Measurements from ENCODE around the gene LRRC71. TPM values are rescaled to one million over a fixed set of nuclear protein-coding genes. Genes with fewer than 3 reads are reported as not detected.

Gene LRRC71
- total RNA-seq, 2 experiments from 2014 or later: not detected

DNA sequence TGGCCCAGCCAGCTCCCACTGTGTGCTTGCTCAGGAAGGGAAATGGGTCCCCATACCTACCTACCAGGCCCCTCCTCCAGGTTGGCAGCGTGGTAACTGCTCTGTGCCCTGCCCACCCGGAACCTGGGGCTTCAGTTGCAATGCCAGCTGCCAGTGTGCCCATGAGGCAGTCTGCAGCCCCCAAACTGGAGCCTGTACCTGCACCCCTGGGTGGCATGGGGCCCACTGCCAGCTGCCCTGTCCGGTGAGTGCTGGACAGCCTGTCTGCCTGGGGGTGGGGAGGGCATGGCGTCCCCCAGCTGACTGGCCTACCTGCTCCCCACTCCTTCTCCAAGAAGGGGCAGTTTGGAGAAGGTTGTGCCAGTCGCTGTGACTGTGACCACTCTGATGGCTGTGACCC lies 10.8 kb upstream of the LRRC71 start:
- Mint-ChIP-seq H3K27ac (no peak overlapping the region), H3K4me3 (no peak overlapping the region), H3K4me1 (no peaks in the 10 kb centered on the region), H3K27me3 (peaks cover 10% of the 10 kb centered on the region), H3K9me3 (no peaks in the 10 kb centered on the region), H3K36me3 (no peaks in the 10 kb centered on the region)
- no peak for DNase-seq

DNA sequence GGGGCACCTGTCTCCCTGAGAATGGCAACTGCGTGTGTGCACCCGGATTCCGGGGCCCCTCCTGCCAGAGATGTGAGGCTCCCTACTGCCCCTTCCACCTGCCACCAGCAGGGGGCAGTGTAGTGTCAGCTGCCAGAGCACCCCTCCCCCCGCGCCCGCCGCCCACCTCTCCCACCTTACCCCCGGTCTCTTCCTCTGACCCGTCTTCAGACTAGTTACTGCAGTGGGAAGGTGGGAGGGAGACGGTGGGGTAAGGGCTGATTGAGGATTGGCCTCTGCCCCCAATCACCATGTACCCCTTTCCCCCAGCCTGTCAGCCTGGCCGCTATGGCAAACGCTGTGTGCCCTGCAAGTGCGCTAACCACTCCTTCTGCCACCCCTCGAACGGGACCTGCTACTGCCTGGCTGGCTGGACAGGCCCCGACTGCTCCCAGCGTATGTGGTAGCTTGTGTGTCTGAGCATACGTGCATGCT lies 10.1 kb upstream of the LRRC71 start:
- peaks cover 10% of the 10 kb centered on the region for H3K27me3 Mint-ChIP-seq
- H3K36me3 Mint-ChIP-seq: no peaks in the 10 kb centered on the region

DNA sequence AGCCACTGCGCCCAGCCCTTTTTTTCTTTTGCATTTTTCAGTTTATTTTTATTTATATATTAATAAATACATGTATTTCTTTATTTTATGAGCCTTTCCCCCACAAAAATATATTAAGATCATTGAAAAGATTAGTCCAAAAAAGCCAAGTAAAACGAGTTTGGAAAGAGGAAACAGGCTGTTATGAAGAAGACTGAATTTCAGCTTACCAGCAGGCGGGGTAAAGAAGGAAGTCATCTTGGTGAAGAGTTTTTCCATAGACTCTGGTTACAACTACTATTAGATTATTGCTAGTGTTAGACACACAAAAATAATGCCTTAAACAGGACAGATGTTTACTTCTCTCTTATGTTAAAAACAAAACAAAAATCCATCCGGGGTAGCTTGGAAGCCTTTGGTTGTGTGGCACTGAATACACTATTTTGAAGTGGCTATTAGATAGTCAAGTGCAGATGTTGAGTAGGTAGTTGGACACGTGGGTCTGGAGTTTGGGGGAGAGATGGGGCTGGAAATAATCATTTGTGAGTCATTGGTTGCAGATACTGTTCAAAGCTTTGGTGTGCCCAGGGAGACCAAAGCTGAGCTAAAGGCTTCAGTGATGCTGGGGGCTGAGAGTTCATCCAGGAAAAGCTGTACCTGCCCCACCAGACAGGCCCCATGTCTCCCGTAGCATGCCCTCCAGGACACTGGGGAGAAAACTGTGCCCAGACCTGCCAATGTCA lies 8.7 kb upstream of the LRRC71 start:
- no peak for DNase-seq
- H3K27me3 Mint-ChIP-seq: peaks cover 16% of the 10 kb centered on the region
- H3K4me3 Mint-ChIP-seq: no peak overlapping the region
- H3K36me3 Mint-ChIP-seq: no peaks in the 10 kb centered on the region
- H3K27ac Mint-ChIP-seq: no peak overlapping the region
- H3K4me1 Mint-ChIP-seq: no peaks in the 10 kb centered on the region
- no peaks in the 10 kb centered on the region for H3K9me3 Mint-ChIP-seq

More for the DNA sequence above, 10.1 kb upstream of the LRRC71 start:
- H3K9me3 Mint-ChIP-seq: no peaks in the 10 kb centered on the region
- peak; percentile 62 for DNase-seq
- H3K27ac Mint-ChIP-seq: no peak overlapping the region
- H3K4me1 Mint-ChIP-seq: no peaks in the 10 kb centered on the region
- no peak overlapping the region for H3K4me3 Mint-ChIP-seq

DNA sequence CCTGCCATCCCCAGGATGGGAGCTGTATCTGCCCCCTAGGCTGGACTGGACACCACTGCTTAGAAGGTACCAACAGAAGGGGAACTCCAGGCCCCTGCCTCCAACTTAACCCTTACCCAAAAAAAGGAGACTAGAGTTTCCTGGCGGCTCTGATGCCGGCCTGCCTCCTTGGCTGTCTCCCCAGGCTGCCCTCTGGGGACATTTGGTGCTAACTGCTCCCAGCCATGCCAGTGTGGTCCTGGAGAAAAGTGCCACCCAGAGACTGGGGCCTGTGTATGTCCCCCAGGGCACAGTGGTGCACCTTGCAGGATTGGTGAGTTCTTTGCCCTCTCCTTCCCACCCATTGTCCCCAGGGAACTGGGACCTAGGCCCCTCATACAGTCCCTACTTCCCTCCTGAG lies 8.1 kb upstream of the LRRC71 start:
- Mint-ChIP-seq H3K27me3 (peaks cover 16% of the 10 kb centered on the region), H3K27ac (no peak overlapping the region)
- no peak for DNase-seq

DNA sequence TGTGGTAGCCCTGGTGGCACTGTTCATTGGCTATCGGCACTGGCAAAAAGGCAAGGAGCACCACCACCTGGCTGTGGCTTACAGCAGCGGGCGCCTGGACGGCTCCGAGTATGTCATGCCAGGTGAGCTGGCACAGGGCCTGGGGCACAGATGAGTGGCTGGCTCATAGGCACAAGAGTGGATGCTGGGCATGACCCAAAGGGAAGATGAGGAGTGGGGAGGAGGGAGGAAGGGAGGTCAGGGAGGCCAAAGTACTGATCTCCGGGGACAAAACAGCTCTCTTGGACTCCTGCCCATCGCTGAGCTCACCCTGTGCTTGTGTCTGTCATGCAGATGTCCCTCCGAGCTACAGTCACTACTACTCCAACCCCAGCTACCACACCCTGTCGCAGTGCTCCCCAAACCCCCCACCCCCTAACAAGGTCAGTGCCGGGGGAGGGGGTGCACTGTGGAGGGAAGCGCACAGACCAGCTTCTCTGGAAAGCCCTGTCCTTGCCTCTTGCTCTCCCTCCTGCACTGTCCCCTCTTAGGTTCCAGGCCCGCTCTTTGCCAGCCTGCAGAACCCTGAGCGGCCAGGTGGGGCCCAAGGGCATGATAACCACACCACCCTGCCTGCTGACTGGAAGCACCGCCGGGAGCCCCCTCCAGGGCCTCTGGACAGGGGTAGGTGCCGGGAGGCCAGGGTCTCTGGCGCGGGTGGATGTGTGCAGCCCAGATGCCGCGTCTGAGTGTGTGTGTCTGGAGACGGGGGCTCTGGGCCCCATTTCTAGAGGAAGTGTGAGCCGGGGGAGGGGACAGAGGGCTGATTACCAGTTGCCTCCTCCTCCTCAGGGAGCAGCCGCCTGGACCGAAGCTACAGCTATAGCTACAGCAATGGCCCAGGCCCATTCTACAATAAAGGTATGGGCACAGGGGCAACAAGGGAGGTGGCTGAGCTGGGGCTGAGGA lies 7.3 kb upstream of the LRRC71 start:
- Mint-ChIP-seq H3K36me3 (no peaks in the 10 kb centered on the region), H3K4me3 (no peak overlapping the region), H3K4me1 (no peaks in the 10 kb centered on the region), H3K27me3 (peaks cover 24% of the 10 kb centered on the region), H3K9me3 (no peaks in the 10 kb centered on the region), H3K27ac (no peak overlapping the region)
- no peak for DNase-seq

More for the DNA sequence above, 8.1 kb upstream of the LRRC71 start:
- Mint-ChIP-seq H3K36me3 (no peaks in the 10 kb centered on the region), H3K4me1 (no peaks in the 10 kb centered on the region), H3K4me3 (no peak overlapping the region), H3K9me3 (no peaks in the 10 kb centered on the region)

DNA sequence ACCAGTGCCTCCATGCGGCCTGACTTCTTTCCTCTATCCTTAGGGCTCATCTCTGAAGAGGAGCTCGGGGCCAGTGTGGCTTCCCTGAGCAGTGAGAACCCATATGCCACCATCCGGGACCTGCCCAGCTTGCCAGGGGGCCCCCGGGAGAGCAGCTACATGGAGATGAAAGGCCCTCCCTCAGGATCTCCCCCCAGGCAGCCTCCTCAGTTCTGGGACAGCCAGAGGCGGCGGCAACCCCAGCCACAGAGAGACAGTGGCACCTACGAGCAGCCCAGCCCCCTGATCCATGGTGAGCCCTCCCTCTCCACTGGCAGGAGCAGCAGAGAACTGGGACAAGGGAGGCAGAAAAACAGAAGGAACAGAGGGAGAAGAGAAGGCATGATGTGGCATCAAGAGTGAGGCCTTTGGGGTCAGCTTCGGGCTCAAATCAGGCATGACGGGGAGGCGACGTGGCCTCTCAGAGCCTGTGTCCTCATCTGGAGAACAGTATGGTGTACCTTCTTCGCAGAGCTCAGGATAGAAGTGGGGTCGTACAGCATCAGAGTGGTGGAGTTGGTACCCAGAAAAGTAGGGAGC lies 6.5 kb upstream of the LRRC71 start:
- peaks cover 30% of the 10 kb centered on the region for H3K27me3 Mint-ChIP-seq
- no peak for DNase-seq
- H3K36me3 Mint-ChIP-seq: no peaks in the 10 kb centered on the region
- H3K9me3 Mint-ChIP-seq: no peaks in the 10 kb centered on the region
- H3K4me3 Mint-ChIP-seq: no peak overlapping the region
- no peaks in the 10 kb centered on the region for H3K4me1 Mint-ChIP-seq
- no peak overlapping the region for H3K27ac Mint-ChIP-seq

DNA sequence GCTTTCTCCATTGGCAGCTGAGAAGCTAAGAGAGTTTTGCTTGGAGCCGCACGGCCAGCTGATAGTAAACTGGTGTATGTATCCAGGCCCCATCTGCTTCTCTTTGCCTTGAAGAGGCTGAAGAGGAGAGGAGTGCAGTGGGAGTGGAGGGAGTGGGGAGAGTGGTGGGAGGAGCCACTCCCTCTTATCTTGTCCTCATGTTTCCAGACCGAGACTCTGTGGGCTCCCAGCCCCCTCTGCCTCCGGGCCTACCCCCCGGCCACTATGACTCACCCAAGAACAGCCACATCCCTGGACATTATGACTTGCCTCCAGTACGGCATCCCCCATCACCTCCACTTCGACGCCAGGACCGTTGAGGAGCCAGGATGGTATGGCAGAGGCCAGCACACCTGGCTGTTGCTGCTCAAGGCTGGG lies 6.0 kb upstream of the LRRC71 start:
- no peaks in the 10 kb centered on the region for H3K36me3 Mint-ChIP-seq
- H3K27ac Mint-ChIP-seq: no peak overlapping the region
- peaks cover 36% of the 10 kb centered on the region for H3K27me3 Mint-ChIP-seq
- no peak for DNase-seq
- no peaks in the 10 kb centered on the region for H3K4me1 Mint-ChIP-seq
- no peaks in the 10 kb centered on the region for H3K9me3 Mint-ChIP-seq
- H3K4me3 Mint-ChIP-seq: no peak overlapping the region

DNA sequence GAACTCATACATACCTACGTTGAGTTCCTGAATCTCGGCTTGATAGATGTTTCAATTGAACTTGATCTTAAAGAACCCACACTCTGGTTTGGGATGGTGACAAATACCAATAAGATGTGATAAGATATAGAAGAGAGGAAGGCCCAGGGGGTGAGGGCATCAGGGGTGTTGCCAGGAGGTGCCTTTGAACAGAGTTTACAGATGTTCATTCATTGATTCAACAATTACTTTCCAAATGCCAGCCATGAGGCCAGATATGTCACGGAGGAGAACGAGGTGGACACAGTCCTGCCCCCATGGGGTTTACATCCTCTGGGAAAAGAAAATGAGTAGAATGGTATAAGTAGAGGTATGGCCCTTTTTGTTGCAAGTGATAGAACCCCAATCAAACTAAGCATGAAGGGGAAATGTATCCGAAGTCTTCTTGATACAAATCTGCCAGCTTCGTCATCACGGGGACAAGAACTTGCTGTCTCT lies 659 bp downstream of the LRRC71 start:
- H3K36me3 Mint-ChIP-seq: no peaks in the 10 kb centered on the region
- peaks cover 10% of the 10 kb centered on the region for H3K4me1 Mint-ChIP-seq
- no peak overlapping the region for H3K27ac Mint-ChIP-seq
- no peaks in the 10 kb centered on the region for H3K9me3 Mint-ChIP-seq
- no peak overlapping the region for H3K4me3 Mint-ChIP-seq
- H3K27me3 Mint-ChIP-seq: peaks cover 83% of the 10 kb centered on the region
- DNase-seq: no peak

DNA sequence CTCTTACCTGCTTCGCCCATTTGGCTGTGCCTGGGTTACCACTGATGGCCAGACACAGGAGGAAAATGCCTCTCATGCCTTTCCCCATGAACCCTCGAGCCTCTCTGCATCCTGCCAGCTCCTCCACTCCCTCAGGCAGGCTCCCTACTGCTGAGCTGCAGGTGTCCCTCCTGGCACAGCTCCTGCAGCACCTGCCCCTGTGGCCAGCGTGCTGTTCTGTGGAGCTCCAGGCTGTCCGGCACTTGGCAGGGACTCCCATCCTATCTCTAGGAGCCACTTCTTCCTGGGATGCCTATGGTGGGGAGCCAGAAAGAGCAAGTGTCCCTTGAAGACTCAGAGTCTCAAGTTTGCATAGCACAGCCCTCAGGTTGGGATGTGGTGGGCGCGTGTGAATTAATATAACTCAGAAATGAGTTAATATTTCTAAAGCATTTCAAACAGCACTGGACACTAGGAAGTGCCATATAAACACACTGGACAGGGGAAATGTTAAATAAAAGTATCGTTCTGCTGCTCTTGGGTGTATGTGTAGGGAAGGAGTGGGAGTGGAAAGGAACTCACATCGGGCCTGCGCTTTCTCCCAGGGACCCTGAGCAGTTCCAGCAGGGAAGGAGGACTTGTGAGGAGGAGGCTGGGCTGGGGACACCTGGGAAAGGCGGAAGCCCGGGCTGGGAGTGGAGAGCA lies 2.7 kb downstream of the LRRC71 start:
- H3K36me3 Mint-ChIP-seq: no peaks in the 10 kb centered on the region
- H3K4me1 Mint-ChIP-seq: peaks cover 22% of the 10 kb centered on the region
- H3K27ac Mint-ChIP-seq: no peak overlapping the region
- no peak overlapping the region for H3K4me3 Mint-ChIP-seq
- peaks cover 94% of the 10 kb centered on the region for H3K27me3 Mint-ChIP-seq
- H3K9me3 Mint-ChIP-seq: no peaks in the 10 kb centered on the region
- no peak for DNase-seq

DNA sequence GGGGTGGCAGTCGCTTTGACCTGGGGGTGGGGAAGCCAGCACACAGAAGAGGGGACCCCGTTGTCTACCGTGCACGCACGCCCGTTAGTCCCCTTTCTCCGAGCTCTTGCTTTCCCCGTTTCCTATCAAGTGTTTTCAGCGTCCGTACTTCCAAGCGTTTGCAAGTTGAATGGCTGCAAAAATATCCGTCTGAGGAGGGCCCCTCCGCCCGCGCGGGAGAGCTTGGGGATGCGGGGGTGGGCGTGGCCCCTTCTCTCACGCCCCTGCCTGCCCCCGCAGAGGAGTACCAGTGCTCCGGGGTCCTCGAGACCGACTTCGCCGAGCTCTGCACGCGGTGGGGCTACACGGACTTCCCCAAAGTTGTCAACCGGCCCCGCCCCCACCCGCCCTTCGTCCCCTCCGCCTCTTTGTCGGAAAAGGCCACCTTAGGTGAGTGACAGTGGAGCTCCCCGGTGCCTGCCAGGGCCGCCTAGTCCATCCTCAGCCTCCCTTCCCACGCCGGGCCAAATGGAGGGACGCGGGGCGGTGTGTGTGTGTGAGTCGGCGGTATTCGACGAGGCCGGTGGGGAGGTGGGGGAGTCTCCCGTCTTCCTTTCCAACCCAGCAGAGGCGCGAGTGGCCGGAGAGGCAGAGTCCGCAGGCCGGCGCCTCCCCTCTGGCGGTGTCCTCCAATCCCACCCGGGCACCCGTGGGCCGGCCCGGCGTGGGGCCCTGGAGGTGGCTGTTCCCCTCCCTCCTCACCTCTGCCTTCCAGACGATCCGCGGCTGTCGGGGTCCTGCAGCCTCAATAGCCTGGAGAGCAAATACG lies 3.4 kb downstream of the LRRC71 start:
- H3K36me3 Mint-ChIP-seq: no peaks in the 10 kb centered on the region

DNA sequence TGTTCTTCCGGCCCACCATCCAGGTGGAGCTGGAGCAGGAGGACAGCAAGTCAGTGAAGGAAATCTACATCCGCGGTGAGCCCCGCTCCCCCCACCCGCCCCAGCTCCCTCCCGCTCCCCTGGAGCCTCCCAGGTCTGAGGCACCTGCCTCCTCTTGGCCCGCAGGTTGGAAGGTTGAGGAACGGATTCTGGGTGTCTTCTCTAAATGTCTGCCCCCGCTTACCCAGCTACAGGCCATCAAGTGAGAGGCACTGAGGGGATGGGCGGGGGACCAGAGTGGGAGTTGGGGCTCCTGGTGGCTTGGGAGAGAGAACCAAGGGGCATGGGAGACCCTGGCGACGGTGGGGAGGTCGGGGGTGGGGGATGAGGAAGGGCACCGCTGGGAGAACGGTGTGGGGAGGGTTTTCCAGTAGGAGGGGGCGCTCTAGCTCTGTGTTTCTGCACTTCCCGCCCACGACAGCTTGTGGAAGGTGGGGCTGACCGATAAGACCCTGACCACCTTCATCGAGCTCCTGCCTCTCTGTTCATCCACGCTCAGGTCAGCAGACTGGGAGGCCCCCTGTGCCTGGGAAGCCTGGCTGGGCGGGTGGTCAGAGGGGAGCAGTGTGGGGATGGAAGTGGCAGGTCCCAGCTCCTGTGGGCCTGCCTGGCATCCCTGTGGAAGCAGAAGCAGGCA lies 4.2 kb downstream of the LRRC71 start:
- Mint-ChIP-seq H3K9me3 (no peaks in the 10 kb centered on the region), H3K27ac (no peak overlapping the region), H3K4me3 (no peak overlapping the region), H3K27me3 (peaks cover 96% of the 10 kb centered on the region), H3K36me3 (no peaks in the 10 kb centered on the region), H3K4me1 (peaks cover 23% of the 10 kb centered on the region)
- DNase-seq: no peak

More for the DNA sequence above, 3.4 kb downstream of the LRRC71 start:
- H3K4me1 Mint-ChIP-seq: peaks cover 23% of the 10 kb centered on the region
- no peak overlapping the region for H3K27ac Mint-ChIP-seq
- H3K9me3 Mint-ChIP-seq: no peaks in the 10 kb centered on the region
- no peak overlapping the region for H3K4me3 Mint-ChIP-seq
- DNase-seq: no peak
- H3K27me3 Mint-ChIP-seq: peaks cover 95% of the 10 kb centered on the region

DNA sequence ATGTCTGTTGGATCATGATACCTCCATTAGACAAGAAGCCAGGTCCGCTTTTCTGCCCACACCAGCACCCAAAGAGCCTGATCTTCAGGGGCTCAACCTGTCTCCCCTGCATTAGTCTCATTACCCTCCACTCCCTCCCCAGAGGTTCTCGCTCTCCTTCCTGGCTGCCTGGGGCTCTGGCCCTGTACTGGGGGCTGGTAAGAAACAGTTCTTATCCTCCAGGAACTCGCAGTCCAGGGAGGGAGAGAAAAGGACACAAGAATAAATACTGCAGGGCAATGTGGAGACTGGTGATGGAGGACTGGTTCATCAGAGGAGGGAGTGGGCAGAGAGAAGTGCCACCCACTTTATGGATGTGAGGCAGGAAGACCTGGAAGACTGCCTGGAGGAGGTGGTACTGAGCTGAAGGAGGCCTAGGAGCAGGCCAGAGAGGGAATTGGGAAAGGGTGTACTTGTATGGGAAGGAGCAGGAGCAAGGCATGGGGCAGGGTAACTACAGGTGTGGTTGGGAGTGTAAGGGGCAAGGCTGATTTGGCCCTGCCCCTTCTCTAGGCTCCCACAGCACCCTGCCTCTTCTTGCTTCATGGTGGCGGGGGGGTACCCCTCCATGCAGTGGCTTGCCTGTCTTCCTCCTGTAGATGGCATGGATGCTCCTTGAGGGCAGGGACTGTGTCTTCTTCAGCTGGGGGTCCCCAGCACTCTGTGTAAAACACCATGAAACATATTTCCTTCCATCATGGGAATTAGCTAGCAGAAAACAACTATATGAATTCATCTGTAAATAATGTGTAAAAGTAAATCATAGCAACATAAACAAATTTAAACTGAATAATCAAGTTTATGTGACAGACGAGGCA lies 5.0 kb downstream of the LRRC71 start:
- Mint-ChIP-seq H3K4me3 (no peak overlapping the region), H3K27me3 (peaks cover 97% of the 10 kb centered on the region), H3K4me1 (peaks cover 23% of the 10 kb centered on the region), H3K9me3 (no peaks in the 10 kb centered on the region), H3K27ac (no peak overlapping the region), H3K36me3 (no peaks in the 10 kb centered on the region)
- no peak for DNase-seq

DNA sequence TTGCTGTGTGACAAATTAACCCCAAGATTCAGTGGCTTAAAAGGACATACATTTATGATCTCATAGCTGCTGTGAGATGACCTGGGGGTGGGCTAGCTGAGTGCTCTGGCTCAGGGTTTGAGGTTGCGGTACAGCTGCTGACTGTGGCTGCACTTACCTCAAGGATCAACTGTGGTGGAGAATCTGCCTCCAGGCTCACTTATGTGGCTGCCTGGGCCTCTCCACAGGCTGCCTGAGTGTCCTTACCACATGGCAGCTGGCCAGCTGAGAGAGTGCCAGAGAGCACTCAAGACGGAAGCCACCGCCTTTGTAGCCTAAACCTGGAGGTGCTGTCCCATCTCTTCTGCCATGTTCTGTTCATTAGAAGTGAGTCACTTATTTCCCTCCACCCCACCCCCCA lies 5.7 kb downstream of the LRRC71 start:
- H3K27me3 Mint-ChIP-seq: peaks cover 97% of the 10 kb centered on the region
- no peaks in the 10 kb centered on the region for H3K9me3 Mint-ChIP-seq
- H3K4me3 Mint-ChIP-seq: no peak overlapping the region
- H3K36me3 Mint-ChIP-seq: no peaks in the 10 kb centered on the region
- H3K4me1 Mint-ChIP-seq: peaks cover 23% of the 10 kb centered on the region
- peak; percentile 80 for DNase-seq
- peak overlapping the region; percentile 62 for H3K27ac Mint-ChIP-seq
